GM21737 (cell line): ENCODE data around the gene CCDC92B.
A peak's percentile ranks its signal among the peaks of the same experiment; 100 is the strongest.

Experiments
- ATAC-seq: cut with Tn5 transposase; IDR thresholded peaks from one replicate; pipeline ENCODE4 v1.9.1; 2021; ENCODE audit warnings: mild to moderate bottlenecking, moderate library complexity; ENCODE audit not compliant: unreplicated experiment

The CCDC92B gene

DNA sequence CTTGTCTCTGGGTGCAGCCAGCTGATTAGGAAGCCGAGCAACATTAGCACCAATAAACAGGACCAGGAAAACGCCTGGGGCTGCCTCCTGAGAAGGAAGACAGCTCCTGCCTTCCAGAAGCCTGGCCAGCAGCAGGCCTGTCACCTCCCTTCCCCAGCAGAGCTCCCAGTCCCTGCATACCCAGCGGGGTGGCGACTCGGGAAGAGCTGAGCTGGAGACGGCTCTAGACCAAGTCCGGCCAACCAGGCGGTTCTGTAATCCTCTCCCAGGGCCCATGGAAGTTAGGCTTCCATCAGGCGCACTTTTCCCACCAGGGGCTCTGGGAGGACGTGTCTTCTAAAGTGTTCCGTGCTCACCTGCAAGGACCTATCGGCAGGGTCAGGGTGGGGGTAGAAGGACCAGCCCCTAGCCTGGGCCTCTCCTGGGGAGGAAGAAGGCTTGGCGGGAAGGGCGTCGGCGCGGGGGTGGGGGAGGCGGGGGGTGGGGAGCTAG is 25.9 kb downstream of the CCDC92B start:
- ATAC-seq: no peak

DNA sequence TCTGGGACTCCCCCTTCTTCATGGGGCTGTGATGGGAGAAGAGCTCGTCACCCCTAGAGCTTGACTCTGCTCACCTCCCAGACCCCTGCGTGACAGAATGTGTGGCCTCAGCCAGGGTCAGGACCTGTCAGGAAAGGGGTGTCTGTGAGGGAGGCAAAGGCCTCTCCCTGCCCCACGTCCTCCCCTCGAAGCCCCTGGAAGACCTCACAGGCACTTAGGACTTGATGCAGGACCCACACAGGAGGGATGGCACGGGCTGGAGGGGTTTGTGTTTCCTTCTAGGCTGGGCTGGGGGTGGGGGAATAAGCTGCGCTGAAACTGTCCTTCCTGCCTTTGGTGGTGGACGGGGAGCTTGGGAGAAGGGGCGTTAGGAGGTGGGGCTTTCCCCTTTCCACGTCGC is 26.8 kb downstream of the CCDC92B start:
- no peak for ATAC-seq

DNA sequence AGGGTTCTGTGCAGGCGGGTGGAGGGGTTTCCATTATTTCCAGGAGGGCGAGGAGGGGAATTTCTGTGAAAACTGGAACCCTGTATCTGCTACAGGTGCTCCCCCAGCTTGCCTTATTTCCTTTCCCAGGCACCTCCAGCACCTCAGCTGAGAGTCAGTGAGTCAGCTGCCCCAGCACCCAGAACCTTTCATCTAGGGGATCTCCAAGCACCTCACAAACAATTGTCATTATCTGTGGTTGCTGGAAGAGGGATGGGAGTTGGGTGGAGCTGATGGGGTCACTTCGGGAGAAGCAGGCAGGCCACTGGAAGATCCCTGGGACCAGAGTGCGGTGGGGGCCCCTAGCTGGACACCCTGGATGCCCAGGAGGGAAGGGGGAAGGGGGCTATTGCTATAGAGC is 27.8 kb downstream of the CCDC92B start:
- ATAC-seq: no peak

DNA sequence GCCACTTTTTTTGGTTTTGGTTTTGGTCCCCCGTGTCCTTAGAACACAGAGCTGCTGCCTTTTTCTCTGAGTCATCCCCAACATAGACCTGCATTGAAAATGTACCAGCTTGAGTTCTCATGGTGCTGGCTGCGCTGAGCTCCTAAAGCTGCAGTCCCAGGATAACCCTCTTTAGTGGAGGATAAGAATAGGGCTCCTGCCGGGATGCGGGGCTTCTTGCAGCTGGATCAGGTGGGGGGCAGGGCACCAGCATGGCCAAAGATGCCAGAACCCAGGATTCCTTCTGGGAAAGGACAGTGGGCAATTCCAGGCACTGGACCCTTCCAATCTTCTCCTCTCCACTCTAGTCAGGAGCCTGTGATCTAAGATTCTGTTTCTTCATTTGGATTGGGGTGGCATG is 29.6 kb downstream of the CCDC92B start:
- ATAC-seq: no peak

DNA sequence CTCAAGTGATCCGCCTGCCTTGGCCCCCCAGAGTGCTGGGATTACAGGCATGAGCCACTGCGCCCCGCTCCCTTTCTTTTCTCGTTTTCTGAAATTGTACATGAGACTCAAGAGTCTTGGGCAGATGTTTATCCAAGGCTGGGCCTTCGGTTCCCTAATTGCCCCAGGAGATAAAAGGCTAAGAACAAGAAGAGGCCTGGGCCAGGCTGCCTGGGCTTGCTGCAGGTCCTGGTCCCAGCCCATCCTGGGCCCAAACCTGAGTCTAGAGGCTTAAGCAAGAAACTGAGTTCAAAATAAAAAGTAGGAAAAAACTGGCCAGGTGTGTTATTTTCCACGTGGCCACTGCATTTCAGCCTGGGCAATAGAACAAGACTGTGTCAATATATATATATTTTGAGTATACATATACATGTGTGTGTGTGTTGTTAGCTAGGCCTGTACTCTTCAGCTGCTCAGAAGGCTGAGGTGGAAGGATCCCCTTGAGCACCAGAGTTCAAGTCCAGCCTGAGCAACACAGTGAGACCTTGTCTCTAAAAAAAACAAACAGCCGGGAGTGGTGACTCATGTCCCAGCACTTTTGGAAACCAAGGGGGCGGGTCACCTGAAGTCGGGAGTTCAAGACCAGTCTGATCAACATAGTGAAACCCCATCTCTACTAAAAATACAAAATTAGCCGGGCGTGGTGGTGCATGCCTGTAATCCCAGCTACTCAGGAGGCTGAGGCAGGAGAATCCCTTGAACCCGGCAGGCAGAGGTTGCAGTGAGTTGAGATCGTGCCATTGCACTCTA is 31.1 kb downstream of the CCDC92B start:
- no peak for ATAC-seq

DNA sequence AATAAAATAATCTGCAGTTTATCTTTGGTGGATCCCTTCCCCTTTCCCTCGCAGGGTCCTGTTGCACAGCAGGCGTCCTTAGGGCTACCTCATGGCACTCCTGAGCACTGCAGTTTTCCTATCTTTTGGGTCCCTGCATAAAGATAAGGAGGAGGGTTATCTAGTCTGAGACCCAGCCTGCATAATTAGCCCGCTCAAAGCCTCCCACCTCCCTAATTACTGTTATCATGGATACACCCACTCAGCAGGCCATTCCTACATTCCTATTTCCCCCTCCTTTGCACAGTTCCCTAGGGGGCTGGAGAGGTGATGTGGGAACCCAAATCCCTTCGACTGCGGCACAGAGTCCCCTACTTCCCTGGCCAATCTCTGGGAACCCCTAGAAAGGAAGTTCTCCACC is 32.8 kb downstream of the CCDC92B start:
- ATAC-seq: no peak

DNA sequence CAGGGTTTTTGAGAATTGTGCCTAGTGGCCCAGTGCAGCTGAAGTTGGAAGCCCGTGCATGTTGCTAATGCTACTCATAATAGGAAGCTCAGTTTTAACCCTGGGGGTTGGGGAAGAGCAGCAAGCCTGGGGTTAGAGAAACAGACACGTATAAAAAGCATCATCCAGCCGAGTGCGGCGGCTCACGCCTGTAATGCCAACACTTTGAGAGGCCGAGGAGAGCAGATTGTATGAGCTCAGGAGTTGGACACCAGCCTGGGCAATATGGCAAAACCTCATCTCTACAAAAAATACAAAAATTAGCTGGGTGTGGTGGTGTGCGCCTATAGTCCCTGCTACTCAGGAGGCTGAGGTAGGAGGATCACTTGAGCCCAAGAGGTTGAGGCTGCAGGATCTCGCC is 35.6 kb downstream of the CCDC92B start:
- no peak for ATAC-seq

DNA sequence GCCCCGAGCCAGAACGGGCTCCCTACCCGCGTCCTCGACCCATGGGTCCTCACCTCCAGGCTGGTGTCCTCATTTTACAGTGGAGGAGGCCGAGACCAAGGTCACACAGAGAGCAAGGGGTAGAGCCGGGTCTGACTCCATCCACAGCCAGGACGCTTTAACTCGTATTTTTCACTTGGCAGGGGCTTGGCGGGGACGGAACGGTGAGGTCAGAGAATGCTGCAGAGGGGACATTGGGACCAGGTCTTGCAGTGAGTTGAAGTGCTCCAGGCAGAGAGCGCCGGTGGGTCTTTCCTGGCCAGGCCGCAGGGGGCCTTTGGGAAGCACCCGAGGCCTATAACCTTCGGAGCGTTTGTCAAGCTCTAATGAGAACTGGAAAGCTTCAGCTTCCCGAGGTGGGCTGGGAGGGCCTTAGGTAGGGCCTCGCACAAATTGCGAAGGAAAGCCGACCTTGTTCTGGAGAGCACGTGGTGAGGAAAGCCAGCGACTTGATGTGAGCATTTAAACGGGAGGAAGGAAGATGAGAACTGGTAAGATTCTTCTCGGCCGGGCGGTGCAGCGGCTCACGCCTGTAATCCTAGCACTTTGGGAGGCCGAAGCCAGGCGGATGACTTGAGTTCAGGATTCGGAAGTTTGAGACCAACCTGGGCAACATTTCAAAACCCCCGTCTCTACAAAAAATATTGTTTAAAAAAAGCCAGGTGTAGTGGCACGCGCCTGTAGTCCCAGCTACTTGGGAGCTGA is 37.0 kb downstream of the CCDC92B start:
- no peak for ATAC-seq

DNA sequence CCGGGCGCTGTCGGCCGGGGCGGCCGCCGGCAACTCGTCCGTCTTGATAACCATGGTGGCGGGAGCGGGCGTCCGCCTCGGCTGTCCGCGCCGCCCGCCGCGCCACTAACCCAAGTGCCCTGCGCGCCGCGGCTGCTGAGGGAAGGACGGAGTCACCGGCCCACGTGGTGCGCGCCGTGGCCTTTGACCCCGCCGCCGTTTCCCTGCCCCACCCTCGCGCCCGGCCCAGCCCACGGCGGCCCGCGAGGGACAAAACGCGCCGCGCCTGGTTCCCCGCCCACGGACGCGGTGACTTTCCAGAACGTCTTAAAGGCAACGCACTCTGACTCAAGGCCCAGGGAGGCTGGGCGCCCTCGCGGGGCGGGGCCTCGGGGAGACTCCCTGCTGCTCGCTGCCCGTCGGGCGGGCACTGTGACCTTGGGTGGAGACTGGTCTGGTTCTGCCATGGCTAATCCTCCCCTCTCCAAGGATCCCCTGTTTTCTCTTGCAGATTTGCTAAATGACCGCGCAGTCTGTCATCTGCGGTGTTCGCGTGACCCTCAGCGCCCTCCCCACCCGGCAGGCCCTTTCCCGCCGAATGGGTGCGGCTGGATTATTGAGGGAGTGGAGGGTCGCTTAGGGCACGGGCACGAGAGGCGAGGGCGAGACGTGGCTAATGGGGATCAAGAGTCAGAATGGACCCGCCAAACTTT is 37.7 kb downstream of the CCDC92B start, which contains the start of gene CLUH:
TSS of gene CLUH (minus strand) at position 157 of the 692 bp plus-strand sequence. CDS start at position 54, 103 bp downstream.
- peak; percentile 69 for ATAC-seq

DNA sequence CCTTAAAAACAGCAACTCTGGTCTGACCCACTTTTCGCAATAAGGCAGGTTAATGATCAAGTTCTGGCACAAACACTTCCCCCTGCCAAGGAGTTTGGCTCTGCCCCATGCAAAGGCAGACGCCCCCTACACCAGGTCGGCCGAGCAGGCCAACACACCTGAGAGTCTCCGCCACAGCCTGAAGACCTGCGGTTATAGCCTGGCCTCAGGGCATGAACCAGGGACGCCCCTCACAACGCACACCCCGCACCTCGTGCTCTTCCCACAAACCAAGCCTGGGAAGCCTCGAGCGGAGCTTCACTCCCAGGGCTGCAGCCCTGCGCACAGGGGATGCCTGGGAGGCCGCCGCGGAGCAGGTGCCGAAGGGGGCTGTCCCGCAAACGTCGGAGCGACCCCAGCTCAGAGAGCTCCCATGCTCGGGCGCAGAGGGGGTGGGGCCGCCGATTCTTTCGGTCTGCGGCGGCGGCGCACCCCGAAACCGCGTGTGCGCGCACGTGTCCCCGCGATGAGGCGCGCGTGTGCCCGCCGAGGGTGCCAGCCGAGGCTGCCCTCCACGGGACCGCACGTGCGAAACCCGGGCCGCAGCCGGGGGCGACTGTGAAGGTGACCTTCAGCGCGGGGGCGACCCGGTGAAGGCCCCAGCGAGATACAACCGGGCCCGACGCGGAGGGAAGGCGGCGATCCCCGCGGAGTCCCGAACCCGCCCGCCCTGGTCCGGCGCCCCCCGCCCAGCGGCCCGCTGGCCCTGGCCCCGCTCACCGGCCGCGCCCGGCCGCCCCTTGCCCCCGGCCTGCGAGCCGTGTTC is 38.4 kb downstream of the CCDC92B start:
- peak; percentile 13 for ATAC-seq

DNA sequence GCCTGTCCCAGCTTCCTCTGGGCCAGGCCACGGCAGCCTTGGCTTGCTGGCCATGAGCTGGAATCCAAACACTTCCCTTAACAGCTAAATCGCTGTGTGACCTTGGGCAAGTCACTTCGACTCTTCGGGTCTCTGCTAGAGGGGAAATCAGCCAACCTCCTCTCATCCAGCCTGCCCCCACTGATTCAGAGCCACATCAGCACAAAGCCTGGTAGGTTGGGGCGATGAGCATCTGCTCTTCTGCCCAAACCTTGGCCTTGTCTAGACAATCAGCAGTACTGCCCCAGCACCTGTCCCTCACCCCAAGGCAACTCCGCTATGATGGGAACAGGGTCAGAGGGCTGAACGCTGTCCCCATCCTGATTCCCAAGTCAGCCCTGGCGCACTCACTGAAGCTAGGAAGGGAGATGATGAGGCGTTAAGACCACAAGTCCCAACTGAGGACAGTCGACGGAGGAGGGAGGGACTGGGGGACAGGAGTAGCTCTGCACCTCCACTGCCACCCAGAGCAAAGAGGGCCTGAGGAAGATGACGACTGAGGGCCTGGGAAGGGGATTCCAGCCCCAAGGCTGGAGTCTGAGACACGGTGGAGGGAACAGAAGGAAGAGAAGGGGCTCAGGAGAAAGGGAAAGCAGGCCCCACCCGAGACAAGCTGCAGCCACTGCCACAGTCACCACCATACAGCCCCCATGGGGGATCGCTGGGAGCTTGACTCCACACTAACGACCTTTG is 39.2 kb downstream of the CCDC92B start:
- ATAC-seq: no peak

DNA sequence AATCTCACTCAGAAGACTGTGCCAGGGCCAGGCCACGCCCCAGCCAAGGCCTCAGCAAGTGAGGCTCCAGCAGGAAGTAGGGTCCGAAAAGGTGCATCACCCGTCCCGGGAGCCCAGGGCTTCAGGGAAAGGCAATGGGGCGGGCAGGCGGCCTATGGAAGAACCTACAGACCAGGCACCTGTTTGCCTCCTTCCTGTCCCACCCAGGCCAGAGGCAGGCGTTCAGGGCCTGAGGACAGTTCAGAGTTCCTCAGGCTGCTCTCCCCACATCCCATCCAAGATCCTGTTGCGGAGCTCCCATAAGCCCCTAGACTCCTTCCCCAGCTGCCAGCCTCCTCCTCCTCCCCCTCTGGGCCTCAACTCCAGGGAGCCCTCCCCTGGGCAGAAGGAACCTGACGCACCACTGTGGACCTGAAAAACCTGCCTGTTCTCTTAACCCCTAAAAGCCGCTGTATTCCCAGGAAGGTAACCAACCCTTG is 40.2 kb downstream of the CCDC92B start:
- no peak for ATAC-seq

DNA sequence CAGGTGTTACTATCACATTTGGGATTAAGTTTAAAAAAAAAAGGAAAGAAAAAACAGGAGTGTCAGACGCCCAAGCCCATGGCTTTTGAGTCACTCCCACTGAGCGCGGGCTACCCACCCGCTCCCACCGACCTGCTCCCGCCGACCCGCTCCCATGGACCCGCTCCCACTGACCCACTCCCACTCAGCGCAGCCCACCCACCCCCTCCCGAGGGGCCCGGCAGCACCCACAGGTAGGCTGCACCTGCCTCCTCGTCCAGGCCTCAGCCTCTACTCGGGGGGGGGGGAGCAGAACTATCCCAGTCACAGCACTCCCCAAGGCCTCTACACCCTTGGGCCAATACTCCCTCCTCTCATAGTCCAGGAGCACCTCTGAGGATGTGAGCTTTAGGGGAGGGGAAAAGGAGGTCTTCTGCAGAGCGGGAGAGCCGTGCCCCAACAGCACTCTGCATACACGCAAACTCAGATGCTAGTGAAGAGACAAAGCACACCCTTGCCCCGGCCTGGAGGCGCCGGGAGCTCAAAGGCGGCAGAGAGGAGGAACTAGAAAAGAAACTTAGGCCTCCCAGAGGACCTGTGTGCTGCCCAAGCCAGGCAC is 40.8 kb downstream of the CCDC92B start:
- ATAC-seq: no peak

DNA sequence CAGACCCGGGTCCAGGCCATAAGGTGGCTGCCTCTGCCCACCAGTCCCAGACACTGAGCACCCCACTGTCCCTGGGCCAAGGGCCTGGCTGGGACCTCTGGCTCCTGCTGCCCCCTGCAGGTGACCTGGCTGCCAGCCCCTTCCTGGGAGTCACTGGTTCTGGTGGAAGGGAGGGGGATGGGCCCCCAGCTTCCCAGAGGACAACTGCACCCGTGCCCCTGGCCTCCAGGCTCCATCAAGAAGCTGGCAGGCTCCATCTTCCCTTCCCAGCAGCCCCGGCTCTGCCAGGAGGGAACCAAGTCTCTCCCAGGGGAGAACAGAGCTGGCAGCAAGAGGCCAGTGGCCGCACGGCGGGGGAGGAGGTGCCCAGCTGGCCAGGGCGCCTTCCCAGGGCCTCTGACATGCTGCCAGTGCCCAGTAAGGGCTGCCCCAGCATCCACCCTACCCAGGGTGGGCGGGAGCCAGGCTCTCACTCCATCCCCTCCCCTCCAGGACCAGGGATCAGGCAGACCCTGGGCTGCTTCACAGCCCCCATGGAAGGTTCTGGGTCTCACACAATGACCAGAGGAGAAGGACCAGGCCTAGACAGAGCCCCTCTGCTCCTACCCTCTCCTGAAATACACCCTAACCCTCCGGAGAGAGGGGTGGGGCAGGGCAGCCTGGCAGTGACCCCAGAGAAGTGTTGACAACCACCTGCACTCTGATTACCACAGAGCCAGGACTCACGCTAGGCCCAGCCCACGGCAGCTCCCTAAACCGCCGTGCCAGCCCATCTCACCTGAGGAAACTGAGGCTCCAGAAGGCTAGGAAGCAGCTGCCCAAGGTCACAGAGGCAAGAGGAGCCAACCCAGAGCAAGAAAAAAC is 41.5 kb downstream of the CCDC92B start:
- ATAC-seq: no peak

DNA sequence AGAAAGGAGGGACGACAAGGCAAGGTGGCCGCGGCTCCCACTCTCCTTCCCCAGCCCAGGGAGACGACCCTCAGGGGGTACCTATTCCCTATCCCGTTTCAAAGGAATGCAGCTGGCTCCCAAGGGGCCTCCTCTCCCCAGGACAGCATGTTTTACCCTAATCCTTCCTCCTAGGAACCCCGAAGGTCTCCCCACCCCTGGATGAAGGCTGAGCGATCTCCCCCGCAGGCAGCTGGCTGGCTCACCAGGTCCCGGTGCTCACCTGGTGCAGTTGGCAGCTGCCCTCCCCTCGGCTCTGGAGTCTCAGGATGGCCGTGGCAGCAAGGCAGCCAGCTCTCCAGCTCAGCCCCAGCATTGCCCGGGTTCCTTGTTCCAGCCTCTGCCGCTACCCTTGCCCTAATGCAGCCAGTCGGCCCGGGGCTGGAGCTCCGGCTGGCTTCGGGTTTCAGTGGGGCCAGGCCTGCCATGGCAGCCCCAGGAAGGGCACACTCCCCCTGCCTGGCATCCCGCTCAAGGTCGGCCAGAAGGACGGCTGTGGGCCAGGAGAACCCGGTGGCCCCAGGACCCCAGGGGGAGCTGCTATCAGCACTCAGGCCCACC is 42.4 kb downstream of the CCDC92B start:
- ATAC-seq: no peak

DNA sequence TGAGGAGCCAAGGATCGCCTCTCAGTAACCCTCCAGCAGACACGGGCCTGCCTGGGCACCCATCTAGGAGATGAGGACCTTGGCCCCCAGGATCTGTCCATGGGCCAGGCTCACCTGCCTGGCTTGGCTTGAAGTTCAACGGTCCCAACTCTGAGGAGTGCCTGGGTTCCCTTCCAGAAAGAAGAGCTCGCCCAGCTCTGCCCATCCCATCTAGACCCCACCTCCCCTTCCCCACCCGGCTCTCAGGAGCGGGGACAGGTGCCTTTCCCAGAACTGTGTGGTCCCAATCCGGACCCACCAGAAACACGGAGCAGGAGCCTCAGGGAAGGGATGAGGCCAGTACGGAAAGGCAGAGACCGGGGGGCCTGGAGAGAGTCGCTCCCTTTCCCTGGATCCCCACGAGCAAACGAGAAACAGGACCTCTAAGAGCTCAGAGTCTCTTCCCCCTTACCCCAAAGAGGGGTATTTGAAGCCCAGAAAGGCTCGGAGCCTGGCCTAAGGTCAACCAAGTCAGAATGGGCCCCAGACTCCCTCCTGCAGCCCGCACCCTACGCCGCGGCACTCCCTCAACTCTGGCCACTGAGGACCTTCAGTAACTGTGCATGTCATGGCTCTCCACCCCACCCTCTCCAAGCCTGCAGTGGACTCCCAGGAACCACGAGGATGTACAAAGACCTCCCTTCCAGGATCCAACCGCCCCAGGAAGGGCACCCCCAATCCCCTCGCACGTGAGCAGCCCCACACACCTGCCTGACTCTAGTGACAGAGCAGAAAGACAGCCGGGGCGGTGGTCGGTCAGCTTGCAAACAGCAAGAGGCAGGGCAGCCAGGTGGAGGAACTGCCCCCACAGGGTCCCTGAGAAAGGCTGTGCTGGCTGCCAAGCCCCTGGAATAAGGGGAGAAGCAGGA is 43.3 kb downstream of the CCDC92B start:
- ATAC-seq: no peak

DNA sequence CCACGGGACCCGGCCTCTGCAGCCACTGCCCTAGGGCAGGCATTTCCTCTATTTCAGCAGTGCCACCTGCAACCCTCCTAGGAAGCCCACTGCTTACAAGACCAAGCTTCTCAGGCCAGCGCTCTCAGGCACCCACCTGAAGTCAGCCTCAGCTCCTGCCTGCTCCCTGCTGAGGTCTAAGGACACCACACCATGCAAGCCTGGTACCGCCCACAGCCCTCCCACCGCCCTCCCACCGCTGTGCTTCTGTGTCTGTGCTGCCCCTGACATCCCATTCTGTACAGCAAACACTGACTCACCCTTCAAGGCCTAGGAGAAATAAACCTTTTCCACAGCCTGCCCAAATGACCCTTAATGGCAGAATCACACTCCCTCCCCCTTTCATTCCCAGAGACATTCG is 44.2 kb downstream of the CCDC92B start:
- no peak for ATAC-seq
